Lower leg skin (tissue), 3 donors: ENCODE results near the gene ADAM10.

Experiments used
- CTCF ChIP-seq, 3 donors: fragments of 450-650 bp; IDR thresholded peaks; one replicate each; pipeline ENCODE4 v1.5.1; 2016; ENCODE audit warnings: antibody characterized with exemption in 3 of 3, mild to moderate bottlenecking in 3 of 3, moderate library complexity in 2 of 3
- POLR2A ChIP-seq, 2 donors: fragments of 450-650 bp; IDR thresholded peaks; one replicate each; pipeline ENCODE4 v1.6.1; 2016 to 2017; ENCODE audit warnings: antibody characterized with exemption in 2 of 2, mild to moderate bottlenecking in 1 of 2, moderate library complexity in 1 of 2

GRCh38 chr15:58544756-58545155, 204.8 kb downstream of the ADAM10 start:
- TF ChIP-seq CTCF (IDR thresholded peaks at IDR 0.05) (no peak), POLR2A (IDR thresholded peaks at IDR 0.05) (no peak)
